HepG2 (cell line): ENCODE measurements around the gene USB1. TPM values are rescaled to one million over a fixed set of nuclear protein-coding genes. Genes with fewer than 3 reads are reported as not detected.
A peak's percentile ranks its signal among the peaks of the same experiment; 100 is the strongest.

Source experiments
- AGO2 ChIP-seq: fragments of 200-400 bp; formaldehyde crosslinking; optimal IDR thresholded peaks from 2 replicates; pipeline ENCODE3; 2017; ENCODE audit warnings: mild to moderate bottlenecking, low read depth, low read length, moderate library complexity
- CCDC6 ChIP-seq: sonication (generic); formaldehyde crosslinking; IDR thresholded peaks from 2 replicates; pipeline ENCODE4 v1.8.1; 2022; ENCODE audit warnings: mild to moderate bottlenecking, missing genetic modification reagents, moderate library complexity
- MAFF ChIP-seq: IDR thresholded peaks from 2 replicates; pipeline ENCODE4 v1.6.1; 2011; ENCODE audit warnings: low read depth, low read length, improper control_type of control experiment
- NFKBIZ ChIP-seq: IDR thresholded peaks from 2 replicates; pipeline ENCODE4 v1.6.1; 2018; ENCODE audit warnings: missing genetic modification reagents, missing compliant biosample characterization
- NKX3-1 ChIP-seq: sonication (generic); formaldehyde crosslinking; IDR thresholded peaks from 2 replicates; pipeline ENCODE4 v1.5.0; 2020; ENCODE audit warnings: missing genetic modification reagents
- TOE1 ChIP-seq: sonication (generic); formaldehyde crosslinking; IDR thresholded peaks from 2 replicates; pipeline ENCODE4 v1.4.0; 2020; ENCODE audit warnings: mild to moderate bottlenecking, missing genetic modification reagents
- ZNF431 ChIP-seq: sonication (generic); formaldehyde crosslinking; IDR thresholded peaks from 2 replicates; pipeline ENCODE4 v1.9.0; 2022; ENCODE audit warnings: missing genetic modification reagents, low read depth, mild to moderate bottlenecking, borderline replicate concordance
- ZNF607 ChIP-seq: sonication (generic); formaldehyde crosslinking; IDR thresholded peaks from 2 replicates; pipeline ENCODE4 v1.5.1; 2020; ENCODE audit warnings: missing genetic modification reagents, mild to moderate bottlenecking, borderline replicate concordance
- ZNF619 ChIP-seq: sonication (generic); formaldehyde crosslinking; IDR thresholded peaks from 2 replicates; pipeline ENCODE4 v1.4.0; 2020; ENCODE audit warnings: mild to moderate bottlenecking, missing genetic modification reagents
- ZNF772 ChIP-seq: sonication (generic); formaldehyde crosslinking; IDR thresholded peaks from 2 replicates; pipeline ENCODE4 v1.5.0; 2020; ENCODE audit warnings: mild to moderate bottlenecking, missing genetic modification reagents
- polyA plus RNA-seq, 8 experiments: library from polyadenylated mRNA; depleted of rRNA in 3 of 8; stranded (reverse) in 7 of 8; unstranded in 1 of 8; fragments of >200 nt; fragmentation: Illumina TruSeq in 4 of 8; extraction: Trizol in 4 of 8; gene quantifications; 2 replicates each; pipeline versions ENCODE4 v1.2.1 to v1.2.3, GENCODE V29; 2011 to 2016; ENCODE audit warnings: low read depth in 4 of 8, missing spikeins in 1 of 8, mixed read lengths in 1 of 8; ENCODE audit not compliant: insufficient read depth in 1 of 8
- total RNA-seq, 5 experiments: library from RNA; depleted of rRNA; stranded (reverse); fragments of >200 nt; fragmentation: Illumina TruSeq; extraction: Trizol; gene quantifications; 2 replicates each; pipeline ENCODE4 v1.2.3, GENCODE V29; 2016; ENCODE audit warnings: low read depth in 1 of 5
- TF ChIP-seq, protein P1 (sequence below): sonication (generic); formaldehyde crosslinking; IDR thresholded peaks from 2 replicates; pipeline ENCODE4 v1.4.0; 2020; ENCODE audit warnings: mild to moderate bottlenecking, missing genetic modification reagents
- TF ChIP-seq, protein P2 (sequence below): sonication (generic); formaldehyde crosslinking; IDR thresholded peaks from 2 replicates; pipeline ENCODE4 v1.5.1; 2020; ENCODE audit warnings: mild to moderate bottlenecking, missing genetic modification reagents
- TF ChIP-seq, protein P3 (sequence below): sonication (generic); formaldehyde crosslinking; IDR thresholded peaks from 2 replicates; pipeline ENCODE4 v1.4.0; 2020; ENCODE audit warnings: missing genetic modification reagents
- TF ChIP-seq, protein P4 (sequence below): sonication (generic); formaldehyde crosslinking; IDR thresholded peaks from 2 replicates; pipeline ENCODE4 v1.8.0; 2022; ENCODE audit warnings: mild to moderate bottlenecking, missing genetic modification reagents, moderate library complexity
- TF ChIP-seq, protein P5 (sequence below): IDR thresholded peaks from 2 replicates; pipeline ENCODE4 v1.4.0; 2020; ENCODE audit warnings: mild to moderate bottlenecking, missing genetic modification reagents
- TF ChIP-seq, protein P6 (sequence below): sonication (generic); formaldehyde crosslinking; IDR thresholded peaks from 2 replicates; pipeline ENCODE4 v1.8.0; 2022; ENCODE audit warnings: missing genetic modification reagents, mild to moderate bottlenecking, borderline replicate concordance

USB1 gene
- total and polyA plus RNA-seq, 2 of the 13 experiments (the other 11 are each of a cell fraction or from before 2014, with no cell fraction given) = 16.7 to 65.4 TPM

DNA sequence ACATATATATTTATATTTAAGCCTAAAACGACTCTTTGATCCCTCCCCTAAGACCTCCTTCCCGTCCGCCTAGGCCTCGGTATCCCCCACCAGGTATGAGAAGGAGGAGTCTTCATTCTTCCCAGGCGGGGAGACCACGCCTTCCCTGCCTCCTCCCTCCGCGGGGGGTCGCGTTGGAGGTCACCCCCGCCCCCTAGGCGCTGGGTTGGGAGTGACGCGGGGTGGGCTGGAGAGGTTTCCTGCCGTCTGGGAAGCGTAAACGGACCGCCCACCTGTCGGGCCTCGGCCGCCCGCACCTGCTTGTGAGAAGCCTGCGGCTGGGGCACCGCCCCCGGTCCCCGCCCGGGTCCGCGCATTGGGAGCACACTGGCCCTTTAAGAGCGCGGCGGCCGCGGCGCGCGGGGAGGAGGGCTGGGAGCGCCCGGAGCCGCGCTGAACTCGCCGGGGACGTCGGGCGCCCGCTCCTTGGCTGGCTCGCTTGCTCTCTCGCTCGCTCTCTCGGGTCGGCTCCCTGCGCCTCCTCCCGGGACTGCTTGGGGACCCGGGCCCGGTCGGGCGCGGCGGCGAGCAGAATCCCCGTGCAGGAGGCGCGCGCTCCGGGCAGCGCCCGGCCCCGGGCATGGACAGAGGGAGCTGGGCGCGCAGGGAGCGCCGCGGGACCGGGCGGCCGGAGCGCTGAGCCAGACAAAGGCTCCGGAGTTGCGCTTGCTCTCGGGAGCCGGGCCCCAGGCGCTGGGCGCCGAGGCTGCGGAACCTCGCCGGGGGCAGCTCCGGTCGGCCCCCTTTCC is 24.3 kb downstream of the USB1 start, which contains the start of gene MMP15 (continued):
- TF ChIP-seq, protein P1, sequence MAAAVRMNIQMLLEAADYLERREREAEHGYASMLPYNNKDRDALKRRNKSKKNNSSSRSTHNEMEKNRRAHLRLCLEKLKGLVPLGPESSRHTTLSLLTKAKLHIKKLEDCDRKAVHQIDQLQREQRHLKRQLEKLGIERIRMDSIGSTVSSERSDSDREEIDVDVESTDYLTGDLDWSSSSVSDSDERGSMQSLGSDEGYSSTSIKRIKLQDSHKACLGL (CRISPR knock-in tag) = peak; percentile 70
- no peak for TF ChIP-seq MAFF
- TF ChIP-seq, protein P2, sequence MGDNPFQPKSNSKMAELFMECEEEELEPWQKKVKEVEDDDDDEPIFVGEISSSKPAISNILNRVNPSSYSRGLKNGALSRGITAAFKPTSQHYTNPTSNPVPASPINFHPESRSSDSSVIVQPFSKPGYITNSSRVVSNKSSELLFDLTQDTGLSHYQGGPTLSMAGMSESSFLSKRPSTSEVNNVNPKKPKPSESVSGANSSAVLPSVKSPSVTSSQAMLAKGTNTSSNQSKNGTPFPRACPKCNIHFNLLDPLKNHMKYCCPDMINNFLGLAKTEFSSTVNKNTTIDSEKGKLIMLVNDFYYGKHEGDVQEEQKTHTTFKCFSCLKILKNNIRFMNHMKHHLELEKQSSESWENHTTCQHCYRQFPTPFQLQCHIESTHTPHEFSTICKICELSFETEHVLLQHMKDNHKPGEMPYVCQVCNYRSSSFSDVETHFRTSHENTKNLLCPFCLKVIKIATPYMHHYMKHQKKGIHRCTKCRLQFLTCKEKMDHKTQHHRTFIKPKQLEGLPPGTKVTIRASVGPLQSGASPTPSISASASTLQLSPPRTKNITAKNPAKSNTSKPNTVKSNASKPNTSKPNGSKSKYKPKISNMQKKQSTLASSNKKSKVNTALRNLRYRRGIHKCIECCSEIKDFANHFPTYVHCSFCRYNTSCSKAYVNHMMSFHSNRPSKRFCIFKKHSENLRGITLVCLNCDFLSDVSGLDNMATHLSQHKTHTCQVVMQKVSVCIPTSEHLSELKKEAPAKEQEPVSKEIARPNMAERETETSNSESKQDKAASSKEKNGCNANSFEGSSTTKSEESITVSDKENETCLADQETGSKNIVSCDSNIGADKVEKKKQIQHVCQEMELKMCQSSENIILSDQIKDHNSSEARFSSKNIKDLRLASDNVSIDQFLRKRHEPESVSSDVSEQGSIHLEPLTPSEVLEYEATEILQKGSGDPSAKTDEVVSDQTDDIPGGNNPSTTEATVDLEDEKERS (CRISPR knock-in tag) = 0 out of 2 replicates have a peak, but pooled peaks have one; percentile 13
- peak; percentile 76; the same call in 1 of the 2 replicates for TF ChIP-seq NKX3-1
- TF ChIP-seq, protein P3, sequence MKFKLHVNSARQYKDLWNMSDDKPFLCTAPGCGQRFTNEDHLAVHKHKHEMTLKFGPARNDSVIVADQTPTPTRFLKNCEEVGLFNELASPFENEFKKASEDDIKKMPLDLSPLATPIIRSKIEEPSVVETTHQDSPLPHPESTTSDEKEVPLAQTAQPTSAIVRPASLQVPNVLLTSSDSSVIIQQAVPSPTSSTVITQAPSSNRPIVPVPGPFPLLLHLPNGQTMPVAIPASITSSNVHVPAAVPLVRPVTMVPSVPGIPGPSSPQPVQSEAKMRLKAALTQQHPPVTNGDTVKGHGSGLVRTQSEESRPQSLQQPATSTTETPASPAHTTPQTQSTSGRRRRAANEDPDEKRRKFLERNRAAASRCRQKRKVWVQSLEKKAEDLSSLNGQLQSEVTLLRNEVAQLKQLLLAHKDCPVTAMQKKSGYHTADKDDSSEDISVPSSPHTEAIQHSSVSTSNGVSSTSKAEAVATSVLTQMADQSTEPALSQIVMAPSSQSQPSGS (CRISPR knock-in tag) = no peak
- no peak for TF ChIP-seq ZNF772 (CRISPR knock-in tag)
- peak; percentile 32 for TF ChIP-seq AGO2
- 0 out of 2 replicates have a peak, but pooled peaks have one; percentile 17 for TF ChIP-seq NFKBIZ (CRISPR knock-in tag)
- TF ChIP-seq TOE1 = no peak
- TF ChIP-seq, protein P4, sequence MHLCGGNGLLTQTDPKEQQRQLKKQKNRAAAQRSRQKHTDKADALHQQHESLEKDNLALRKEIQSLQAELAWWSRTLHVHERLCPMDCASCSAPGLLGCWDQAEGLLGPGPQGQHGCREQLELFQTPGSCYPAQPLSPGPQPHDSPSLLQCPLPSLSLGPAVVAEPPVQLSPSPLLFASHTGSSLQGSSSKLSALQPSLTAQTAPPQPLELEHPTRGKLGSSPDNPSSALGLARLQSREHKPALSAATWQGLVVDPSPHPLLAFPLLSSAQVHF (CRISPR knock-in tag) = no peak
- TF ChIP-seq ZNF607 = peak; percentile 38; the same call in 1 of the 2 replicates
- TF ChIP-seq, protein P5, sequence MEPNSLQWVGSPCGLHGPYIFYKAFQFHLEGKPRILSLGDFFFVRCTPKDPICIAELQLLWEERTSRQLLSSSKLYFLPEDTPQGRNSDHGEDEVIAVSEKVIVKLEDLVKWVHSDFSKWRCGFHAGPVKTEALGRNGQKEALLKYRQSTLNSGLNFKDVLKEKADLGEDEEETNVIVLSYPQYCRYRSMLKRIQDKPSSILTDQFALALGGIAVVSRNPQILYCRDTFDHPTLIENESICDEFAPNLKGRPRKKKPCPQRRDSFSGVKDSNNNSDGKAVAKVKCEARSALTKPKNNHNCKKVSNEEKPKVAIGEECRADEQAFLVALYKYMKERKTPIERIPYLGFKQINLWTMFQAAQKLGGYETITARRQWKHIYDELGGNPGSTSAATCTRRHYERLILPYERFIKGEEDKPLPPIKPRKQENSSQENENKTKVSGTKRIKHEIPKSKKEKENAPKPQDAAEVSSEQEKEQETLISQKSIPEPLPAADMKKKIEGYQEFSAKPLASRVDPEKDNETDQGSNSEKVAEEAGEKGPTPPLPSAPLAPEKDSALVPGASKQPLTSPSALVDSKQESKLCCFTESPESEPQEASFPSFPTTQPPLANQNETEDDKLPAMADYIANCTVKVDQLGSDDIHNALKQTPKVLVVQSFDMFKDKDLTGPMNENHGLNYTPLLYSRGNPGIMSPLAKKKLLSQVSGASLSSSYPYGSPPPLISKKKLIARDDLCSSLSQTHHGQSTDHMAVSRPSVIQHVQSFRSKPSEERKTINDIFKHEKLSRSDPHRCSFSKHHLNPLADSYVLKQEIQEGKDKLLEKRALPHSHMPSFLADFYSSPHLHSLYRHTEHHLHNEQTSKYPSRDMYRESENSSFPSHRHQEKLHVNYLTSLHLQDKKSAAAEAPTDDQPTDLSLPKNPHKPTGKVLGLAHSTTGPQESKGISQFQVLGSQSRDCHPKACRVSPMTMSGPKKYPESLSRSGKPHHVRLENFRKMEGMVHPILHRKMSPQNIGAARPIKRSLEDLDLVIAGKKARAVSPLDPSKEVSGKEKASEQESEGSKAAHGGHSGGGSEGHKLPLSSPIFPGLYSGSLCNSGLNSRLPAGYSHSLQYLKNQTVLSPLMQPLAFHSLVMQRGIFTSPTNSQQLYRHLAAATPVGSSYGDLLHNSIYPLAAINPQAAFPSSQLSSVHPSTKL (CRISPR knock-in tag) = peak; percentile 72
- peak; percentile 91 for TF ChIP-seq CCDC6 (CRISPR knock-in tag)
- TF ChIP-seq, protein P6, sequence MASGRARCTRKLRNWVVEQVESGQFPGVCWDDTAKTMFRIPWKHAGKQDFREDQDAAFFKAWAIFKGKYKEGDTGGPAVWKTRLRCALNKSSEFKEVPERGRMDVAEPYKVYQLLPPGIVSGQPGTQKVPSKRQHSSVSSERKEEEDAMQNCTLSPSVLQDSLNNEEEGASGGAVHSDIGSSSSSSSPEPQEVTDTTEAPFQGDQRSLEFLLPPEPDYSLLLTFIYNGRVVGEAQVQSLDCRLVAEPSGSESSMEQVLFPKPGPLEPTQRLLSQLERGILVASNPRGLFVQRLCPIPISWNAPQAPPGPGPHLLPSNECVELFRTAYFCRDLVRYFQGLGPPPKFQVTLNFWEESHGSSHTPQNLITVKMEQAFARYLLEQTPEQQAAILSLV (CRISPR knock-in tag) = peak; percentile 46; the same call in 1 of the 2 replicates
- peak; percentile 52; the same call in 1 of the 2 replicates for TF ChIP-seq ZNF619 (CRISPR knock-in tag)
- peak; percentile 83; the same call in 1 of the 2 replicates for TF ChIP-seq ZNF431 (CRISPR knock-in tag)
